Natural killer cell (primary cell): Measurements from ENCODE around the gene LETM1. TPM values are rescaled to one million over a fixed set of nuclear protein-coding genes. Genes with fewer than 3 reads are reported as not detected.

ENCODE experiments used
- ATAC-seq, 3 donors: fragments of 150-1000 bp in 2 of 3; fragments of 200-7000 bp in 1 of 3; cut with Tn5 transposase; 1 replicate in 1 of 3; 2 replicates in 2 of 3; pipeline ENCODE4 v1.10.0; 2021; ENCODE audit warnings: mild to moderate bottlenecking in 2 of 3, moderate library complexity in 2 of 3
- DNase-seq, 2 donors: peaks; one replicate each; pipeline versions ENCODE4 v3.0.0 to v3.0.0-alpha.2; 2013 to 2021; ENCODE audit warnings: mixed read lengths in 1 of 2
- H3K27ac ChIP-seq: one replicate; pipeline ENCODE4 v1.5.1; 2013; ENCODE audit warnings: mild to moderate bottlenecking, low read length
- H3K27me3 ChIP-seq: one replicate; pipeline ENCODE4 v1.6.1; 2013; ENCODE audit warnings: low read length; ENCODE audit not compliant: control insufficient read depth, insufficient read depth
- H3K36me3 ChIP-seq: one replicate; pipeline ENCODE4 v1.6.1; 2013; ENCODE audit warnings: low read length; ENCODE audit not compliant: control insufficient read depth, insufficient read depth
- H3K4me1 ChIP-seq: one replicate; pipeline ENCODE4 v1.6.1; 2013; ENCODE audit warnings: low read length; ENCODE audit not compliant: control insufficient read depth, insufficient read depth
- H3K4me3 ChIP-seq: one replicate; pipeline ENCODE4 v1.5.1; 2013; ENCODE audit warnings: low read length
- H3K9me3 ChIP-seq: one replicate; pipeline ENCODE4 v1.6.1; 2013; ENCODE audit warnings: low read length; ENCODE audit not compliant: control insufficient read depth, insufficient read depth
- H3K27ac Mint-ChIP-seq, 2 donors: one replicate each; pipeline ENCODE4 v1.8.0; 2022; ENCODE audit warnings: mild to moderate bottlenecking in 2 of 2, mixed read lengths in 2 of 2, moderate library complexity in 1 of 2
- H3K27me3 Mint-ChIP-seq, 2 donors: one replicate each; pipeline ENCODE4 v1.8.0; 2022; ENCODE audit warnings: low read depth in 2 of 2, mixed read lengths in 2 of 2
- H3K36me3 Mint-ChIP-seq: one replicate; pipeline ENCODE4 v1.8.0; 2022; ENCODE audit warnings: mixed read lengths
- H3K4me1 Mint-ChIP-seq, 2 donors: one replicate each; pipeline ENCODE4 v1.8.0; 2022; ENCODE audit warnings: mixed read lengths in 2 of 2
- H3K4me3 Mint-ChIP-seq: one replicate; pipeline ENCODE4 v1.8.0; 2022; ENCODE audit warnings: mild to moderate bottlenecking, moderate library complexity, mixed read lengths
- H3K9me3 Mint-ChIP-seq, 2 donors: one replicate each; pipeline ENCODE4 v1.8.0; 2022; ENCODE audit warnings: mixed read lengths in 2 of 2
- WGBS: methylation state at CpG from one replicate; pipeline ENCODE4 v1.1.7; 2013; ENCODE audit warnings: missing lambda C conversion rate; ENCODE audit not compliant: insufficient coverage; 5-methylcytosine and 5-hydroxymethylcytosine counted together
- intact Hi-C: fragments of 100-400 bp; cut with micrococcal nuclease; formaldehyde crosslinking; loops from one replicate; pipeline ENCODE4 v1.14.2; 2022
- total RNA-seq, 4 donors: library from RNA; stranded (reverse); fragments of 120-200 nt in 1 of 4; gene quantifications; one replicate each; pipeline versions ENCODE4 v1.2.3 to v1.2.4, GENCODE V29; 2013 to 2022
- TF ChIP-seq, protein P1 (sequence below): fragments of 200-600 bp; IDR thresholded peaks from one replicate; pipeline ENCODE4 v1.8.0; 2022; ENCODE audit warnings: antibody characterized with exemption

The LETM1 gene
- total RNA-seq, 3 donors from 2014 or later (not counting 1 experiment from before 2014, with no cell fraction given): 40.4 to 56.5 (median 55.7) TPM

DNA sequence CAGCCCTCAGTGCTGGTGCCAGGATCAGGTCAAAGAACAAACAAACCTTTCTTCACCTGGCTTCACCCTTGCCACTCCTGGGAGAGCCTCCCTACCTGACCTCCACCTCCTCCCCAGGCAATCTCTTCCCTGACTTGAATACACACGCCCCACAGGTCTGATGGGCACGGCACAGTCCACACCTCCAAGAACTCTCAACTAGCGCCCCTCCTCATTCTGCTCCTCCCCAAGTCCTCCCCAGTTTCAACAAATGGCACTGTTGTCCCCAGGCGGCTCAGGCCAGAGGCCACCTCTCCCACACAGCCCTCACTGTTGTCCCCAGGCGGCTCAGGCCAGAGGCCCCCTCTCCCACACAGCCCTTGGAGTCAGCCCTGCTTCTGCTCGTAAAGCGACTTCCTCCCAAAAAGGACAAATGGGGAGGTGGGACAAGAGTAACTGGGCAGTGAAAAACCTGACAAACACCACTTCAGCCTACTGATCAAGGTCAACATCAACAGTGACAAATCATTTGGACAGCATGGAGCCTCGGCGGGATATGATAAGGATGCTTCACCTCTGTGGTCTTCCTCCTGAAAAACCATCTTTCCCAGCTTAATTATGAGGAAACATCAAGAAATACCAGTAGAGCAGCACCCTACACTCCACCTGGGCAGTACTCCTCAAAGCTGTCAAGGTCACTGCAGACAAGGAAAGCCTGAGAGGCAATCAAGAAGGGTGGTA lies 2.9 kb downstream of the LETM1 start:
- Mint-ChIP-seq H3K4me1 (peaks cover 26 to 46% of the 10 kb centered on the region in 2 donors), H3K36me3 (no peaks in the 10 kb centered on the region), H3K27me3 (no peaks in the 10 kb centered on the region), H3K4me3 (no peak overlapping the region), H3K27ac (peak overlapping the region; percentile 10 to 29), H3K9me3 (no peaks in the 10 kb centered on the region)
- intact Hi-C loops: no loop called here
- 97% methylated on average over 8 of the region's 9 CpGs for WGBS
- Histone ChIP-seq H3K4me3 (no peak overlapping the region), H3K36me3 (no peaks in the 10 kb centered on the region), H3K9me3 (no peaks in the 10 kb centered on the region), H3K4me1 (peaks cover 20% of the 10 kb centered on the region), H3K27ac (no peak overlapping the region), H3K27me3 (no peaks in the 10 kb centered on the region)
- no peak for DNase-seq
- TF ChIP-seq, protein P1, sequence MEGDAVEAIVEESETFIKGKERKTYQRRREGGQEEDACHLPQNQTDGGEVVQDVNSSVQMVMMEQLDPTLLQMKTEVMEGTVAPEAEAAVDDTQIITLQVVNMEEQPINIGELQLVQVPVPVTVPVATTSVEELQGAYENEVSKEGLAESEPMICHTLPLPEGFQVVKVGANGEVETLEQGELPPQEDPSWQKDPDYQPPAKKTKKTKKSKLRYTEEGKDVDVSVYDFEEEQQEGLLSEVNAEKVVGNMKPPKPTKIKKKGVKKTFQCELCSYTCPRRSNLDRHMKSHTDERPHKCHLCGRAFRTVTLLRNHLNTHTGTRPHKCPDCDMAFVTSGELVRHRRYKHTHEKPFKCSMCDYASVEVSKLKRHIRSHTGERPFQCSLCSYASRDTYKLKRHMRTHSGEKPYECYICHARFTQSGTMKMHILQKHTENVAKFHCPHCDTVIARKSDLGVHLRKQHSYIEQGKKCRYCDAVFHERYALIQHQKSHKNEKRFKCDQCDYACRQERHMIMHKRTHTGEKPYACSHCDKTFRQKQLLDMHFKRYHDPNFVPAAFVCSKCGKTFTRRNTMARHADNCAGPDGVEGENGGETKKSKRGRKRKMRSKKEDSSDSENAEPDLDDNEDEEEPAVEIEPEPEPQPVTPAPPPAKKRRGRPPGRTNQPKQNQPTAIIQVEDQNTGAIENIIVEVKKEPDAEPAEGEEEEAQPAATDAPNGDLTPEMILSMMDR: no peak
- ATAC-seq: no peak

DNA sequence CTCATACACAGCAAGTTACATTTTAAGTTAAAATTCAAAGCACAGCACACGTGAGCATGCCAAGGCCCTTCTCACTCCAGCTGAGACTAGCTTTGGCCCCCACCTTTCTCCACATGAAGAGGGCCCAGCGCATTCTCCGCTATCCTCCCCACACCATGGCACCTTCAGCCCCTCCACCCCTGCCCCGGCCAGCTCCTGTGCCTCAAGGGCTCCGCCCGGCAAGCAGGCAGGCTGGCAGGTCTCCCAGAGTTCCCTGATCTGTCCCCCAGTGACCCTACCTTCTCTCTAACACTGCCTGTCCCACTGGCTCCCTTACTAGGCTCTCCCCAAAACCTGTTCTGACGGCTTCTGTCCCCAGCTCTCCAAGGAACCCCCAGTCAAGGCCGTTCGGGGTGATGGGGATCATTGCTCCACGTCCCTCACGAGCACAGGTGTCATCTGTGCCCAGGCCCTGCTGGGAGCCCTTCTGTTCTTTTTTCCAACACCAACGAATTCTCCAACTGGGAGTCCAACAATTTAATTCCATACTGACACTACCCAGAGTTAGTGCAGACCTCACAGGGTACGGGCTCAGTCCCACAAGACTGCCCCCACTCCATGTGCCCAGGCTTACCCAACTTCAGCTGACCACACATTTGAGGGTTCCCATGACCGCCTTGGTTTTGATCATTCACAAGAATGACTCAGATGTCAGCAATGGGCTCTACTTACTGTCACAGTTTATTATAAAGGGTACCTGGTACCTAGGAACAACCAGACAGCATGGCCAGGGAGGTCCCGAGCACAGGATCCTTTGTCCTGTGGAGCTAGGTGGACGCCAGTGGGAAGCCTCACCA lies 4.2 kb downstream of the LETM1 start:
- Mint-ChIP-seq H3K27ac (no peak overlapping the region), H3K4me3 (no peak overlapping the region)
- peaks cover 10% of the 10 kb centered on the region for H3K4me1 ChIP-seq

DNA sequence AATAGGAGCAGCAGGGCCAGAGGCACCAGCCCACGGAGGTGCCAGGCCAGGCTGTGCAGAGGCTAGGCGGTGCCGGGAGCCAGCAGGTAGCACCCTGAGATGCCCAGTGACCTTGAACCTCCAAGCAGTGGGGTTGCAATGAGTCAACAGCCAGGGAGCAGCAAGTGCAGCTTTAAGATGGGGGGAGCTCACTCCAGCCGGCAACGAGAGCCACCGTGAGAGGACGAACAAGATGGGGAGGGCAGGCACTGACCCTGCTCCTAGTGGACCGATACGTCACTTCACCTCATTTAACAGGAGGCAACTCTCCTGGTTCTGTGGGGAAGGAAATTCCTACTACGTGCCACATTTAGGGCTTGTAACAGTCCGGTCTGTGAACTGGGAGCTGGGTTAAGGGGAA lies 4.8 kb downstream of the LETM1 start:
- no peak overlapping the region for H3K4me3 ChIP-seq
- intact Hi-C loops: no loop called here
- no peak for ATAC-seq
- H3K4me3 Mint-ChIP-seq: no peak overlapping the region
- no peaks in the 10 kb centered on the region for H3K9me3 Mint-ChIP-seq
- 93% methylated on average over 11 of the region's 11 CpGs for WGBS
- no peaks in the 10 kb centered on the region for H3K9me3 ChIP-seq
- no peak for DNase-seq
- no peaks in the 10 kb centered on the region for H3K27me3 Mint-ChIP-seq
- H3K36me3 Mint-ChIP-seq: no peaks in the 10 kb centered on the region
- H3K27ac Mint-ChIP-seq: no peak overlapping the region
- TF ChIP-seq, protein P1: no peak
- peaks cover 26 to 37% of the 10 kb centered on the region in 2 donors for H3K4me1 Mint-ChIP-seq
- H3K36me3 ChIP-seq: peaks cover 5% of the 10 kb centered on the region
- H3K27me3 ChIP-seq: no peaks in the 10 kb centered on the region
- no peak overlapping the region for H3K27ac ChIP-seq
- peaks cover 8% of the 10 kb centered on the region for H3K4me1 ChIP-seq

More for the DNA sequence above, 4.2 kb downstream of the LETM1 start:
- no peaks in the 10 kb centered on the region for H3K9me3 ChIP-seq
- Mint-ChIP-seq H3K9me3 (no peaks in the 10 kb centered on the region), H3K36me3 (no peaks in the 10 kb centered on the region), H3K27me3 (no peaks in the 10 kb centered on the region), H3K4me1 (peaks cover 26 to 37% of the 10 kb centered on the region in 2 donors)
- no peaks in the 10 kb centered on the region for H3K27me3 ChIP-seq
- intact Hi-C loops: no loop called here
- WGBS: 87% methylated on average over 16 of the region's 16 CpGs
- H3K27ac ChIP-seq: no peak overlapping the region
- no peak for DNase-seq
- TF ChIP-seq, protein P1: no peak
- ATAC-seq: no peak
- no peaks in the 10 kb centered on the region for H3K36me3 ChIP-seq
- H3K4me3 ChIP-seq: no peak overlapping the region
